ENCODE data around the gene C10orf95.
"Not testable (repeated sequence)": the region's sequence is repeated elsewhere in the genome, so short reads cannot be mapped to it uniquely, and the experiment has no call there.

C10orf95 gene

GRCh38 chr10:102463983-102464382 is 12.6 kb upstream of the C10orf95 start:
- DNase-seq, result no peak

- no peak for DNase-seq
Observed at GRCh38 chr10:102462512-102463054, 11.2 kb upstream of the C10orf95 start.

DNA sequence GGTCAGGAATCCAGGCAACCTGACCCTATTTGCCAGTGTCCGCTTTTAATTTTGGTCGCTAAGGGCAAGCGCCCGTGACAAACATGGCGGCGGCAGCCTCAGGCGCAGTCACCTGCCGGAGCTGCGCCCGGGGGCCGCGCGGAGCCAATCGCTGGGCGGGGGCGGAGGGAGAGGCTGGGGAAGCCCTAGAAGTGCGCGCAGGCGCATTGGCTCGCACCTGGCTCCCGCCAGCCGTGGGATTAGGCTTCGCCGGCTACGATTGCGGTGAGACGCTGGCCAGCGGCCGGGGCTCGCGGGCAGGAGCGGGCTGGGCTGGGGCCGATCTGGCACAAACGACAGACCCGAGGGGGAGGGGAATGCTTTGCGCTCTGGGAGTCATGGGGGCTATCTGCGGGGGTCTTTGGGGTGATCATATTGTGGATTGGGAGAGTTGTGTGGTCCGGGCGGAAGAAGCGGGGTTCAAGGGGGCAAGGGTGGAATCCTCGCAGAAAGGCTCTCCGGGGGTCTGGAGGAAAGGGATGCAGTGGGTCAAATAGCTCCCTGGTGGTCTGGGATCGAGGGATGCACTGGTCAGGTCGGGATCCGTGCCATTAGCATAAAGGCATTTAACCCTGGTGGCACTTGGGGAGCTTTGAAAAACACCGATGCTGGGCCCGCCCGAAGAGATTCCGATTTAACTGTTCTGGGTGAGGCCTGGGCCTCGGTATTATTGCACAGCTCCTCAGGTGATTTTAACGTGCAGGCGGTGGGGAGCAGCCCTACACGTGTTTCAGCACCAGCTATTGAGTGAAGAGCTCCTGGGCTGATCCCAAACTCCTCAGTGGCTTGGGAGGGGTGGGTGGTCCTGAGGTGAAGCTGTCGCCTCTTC is 10.1 kb upstream of the C10orf95 start:
- peak; percentile 85 for DNase-seq

DNA sequence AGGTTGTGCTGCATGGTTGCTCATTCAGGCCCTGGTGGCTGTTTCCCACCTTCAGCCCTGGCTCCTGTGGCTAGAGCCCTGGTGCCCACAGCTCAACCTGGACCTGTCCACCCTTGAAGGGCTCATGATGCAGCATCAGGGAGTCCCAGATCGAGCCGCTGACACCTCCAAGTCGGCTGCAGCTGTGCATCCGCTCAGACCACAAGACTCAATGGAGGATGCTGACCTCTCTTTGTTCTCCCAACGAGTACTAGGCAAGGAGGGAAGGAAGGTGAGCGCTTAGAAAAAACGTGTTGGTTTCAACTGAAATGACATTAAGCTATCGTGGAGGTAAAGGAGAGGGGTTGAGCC is 9.5 kb upstream of the C10orf95 start:
- no peak for DNase-seq

- DNase-seq, result no peak
Observed at GRCh38 chr10:102458656-102459055, 7.3 kb upstream of the C10orf95 start.

GRCh38 chr10:102457591-102458150 is 6.3 kb upstream of the C10orf95 start:
- no peak for DNase-seq

- DNase-seq, result peak; percentile 86
Observed at GRCh38 chr10:102455893-102456471, 4.6 kb upstream of the C10orf95 start.

- DNase-seq, result not testable (repeated sequence)
Observed at GRCh38 chr10:102454662-102455487, 3.5 kb upstream of the C10orf95 start.

GRCh38 chr10:102453502-102453901 is 2.2 kb upstream of the C10orf95 start:
- DNase-seq, result peak; percentile 41

GRCh38 chr10:102452672-102453340 is 1.5 kb upstream of the C10orf95 start:
- DNase-seq, result peak; percentile 91

DNA sequence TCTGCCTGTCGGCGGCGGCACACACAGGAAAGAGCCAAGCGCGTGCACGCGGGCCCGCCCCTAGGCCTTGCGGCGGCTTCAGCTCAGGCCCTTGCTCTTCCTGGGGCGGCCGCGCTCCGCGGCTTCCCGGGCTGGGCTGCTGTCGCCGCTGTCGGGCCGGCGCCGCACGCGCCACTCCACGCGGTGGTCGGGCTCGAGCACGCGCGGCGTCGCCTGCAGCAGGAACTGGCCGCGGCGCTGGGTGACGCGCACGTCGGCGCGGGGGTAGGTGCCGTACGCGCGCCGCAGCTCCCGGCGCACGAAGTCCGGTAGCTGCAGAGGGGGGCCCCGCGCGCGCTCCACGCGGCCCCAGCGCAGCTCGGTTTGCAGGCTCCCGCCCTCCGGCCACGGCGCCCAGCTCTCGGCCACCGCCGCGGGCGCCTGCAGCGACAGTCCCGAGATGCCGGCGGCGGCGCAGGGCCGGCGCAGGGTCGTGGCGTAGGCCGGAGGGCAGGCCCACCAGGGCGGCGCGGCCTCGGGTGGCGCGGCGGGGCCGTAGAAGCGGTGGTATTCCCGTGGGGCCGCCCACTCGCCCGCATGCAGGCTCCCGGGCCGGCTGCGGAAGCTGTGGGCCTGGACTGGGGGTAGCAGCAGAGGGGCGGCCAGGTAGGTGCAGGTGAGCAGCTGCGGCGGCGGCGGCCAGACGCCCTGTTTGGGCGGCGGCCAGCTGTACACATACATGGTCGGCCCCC is 804 bp downstream of the C10orf95 start:
- DNase-seq, result peak; percentile 81

DNA sequence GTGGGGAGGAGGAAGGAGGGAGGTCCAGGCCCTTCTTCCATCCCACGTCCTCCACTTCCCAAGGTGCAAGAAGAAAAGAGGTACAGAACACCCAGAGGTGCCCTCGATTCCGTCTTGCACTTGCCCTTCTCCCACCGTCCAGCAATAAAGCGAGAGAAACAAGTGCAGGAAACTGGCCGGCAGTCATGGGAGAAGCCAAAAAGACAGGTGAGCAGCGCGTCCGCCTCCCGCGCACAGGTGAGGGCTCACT is 1.3 kb downstream of the C10orf95 start:
- no peak for DNase-seq

DNA sequence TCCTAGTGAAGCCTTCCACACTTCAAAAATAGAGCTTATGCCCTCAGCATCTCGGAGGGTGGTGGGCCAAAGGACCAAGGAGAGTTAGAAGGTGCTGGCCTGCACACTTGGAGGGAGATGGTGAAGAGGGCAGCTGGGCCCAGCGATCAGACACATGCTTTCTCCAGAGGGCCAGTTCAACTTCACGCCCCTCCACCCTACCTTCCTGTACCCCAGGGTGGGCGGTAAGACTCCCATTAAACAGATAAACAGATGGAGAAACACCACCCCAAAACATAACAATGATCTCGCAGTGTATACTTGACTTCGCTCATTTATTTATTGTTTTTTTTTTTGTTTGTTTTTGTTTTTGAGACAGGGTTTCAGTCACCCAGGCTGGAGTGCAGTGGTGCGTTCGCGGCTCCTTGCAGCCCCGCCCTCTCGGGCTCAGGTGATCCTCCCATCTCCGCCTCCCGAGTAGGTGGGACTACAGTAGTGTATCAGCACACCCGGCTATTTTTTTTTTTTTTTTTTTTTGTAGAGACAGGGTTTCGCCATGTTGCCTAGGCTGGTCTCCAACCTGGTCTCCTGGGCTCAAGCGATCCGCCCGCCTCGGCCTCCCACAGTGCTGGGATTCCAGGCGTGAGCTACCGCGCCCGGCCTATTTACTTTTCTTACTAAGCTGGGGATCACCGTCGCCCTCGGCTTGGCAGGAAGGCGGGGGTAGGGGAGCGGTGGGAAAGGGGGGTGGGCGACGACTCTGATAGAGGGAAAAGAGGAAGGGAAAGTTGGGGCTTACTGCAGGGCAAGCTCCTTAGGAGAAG is 1.8 kb downstream of the C10orf95 start:
- DNase-seq, result peak; percentile 58

DNA sequence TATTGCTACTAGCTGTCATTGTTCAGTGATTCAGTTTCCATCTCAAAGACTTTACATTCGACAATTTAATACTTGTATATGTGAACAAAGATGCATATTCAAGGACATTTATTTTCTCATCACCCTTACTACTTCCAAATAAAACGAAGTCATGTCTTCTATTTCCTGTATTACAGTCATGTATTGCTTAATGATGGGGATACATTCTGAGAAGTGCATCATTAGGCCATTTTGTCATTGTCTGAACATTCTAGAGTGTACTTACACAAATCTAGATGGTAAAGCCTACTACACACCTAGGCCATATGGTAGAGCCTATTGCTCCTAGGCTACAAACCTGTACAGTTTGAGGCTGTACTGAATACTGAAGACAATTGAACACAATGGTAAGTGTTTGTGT is 6.5 kb downstream of the C10orf95 start:
- no peak for DNase-seq

- no peak for DNase-seq
Observed at GRCh38 chr10:102438374-102438773, 13.0 kb downstream of the C10orf95 start.

DNA sequence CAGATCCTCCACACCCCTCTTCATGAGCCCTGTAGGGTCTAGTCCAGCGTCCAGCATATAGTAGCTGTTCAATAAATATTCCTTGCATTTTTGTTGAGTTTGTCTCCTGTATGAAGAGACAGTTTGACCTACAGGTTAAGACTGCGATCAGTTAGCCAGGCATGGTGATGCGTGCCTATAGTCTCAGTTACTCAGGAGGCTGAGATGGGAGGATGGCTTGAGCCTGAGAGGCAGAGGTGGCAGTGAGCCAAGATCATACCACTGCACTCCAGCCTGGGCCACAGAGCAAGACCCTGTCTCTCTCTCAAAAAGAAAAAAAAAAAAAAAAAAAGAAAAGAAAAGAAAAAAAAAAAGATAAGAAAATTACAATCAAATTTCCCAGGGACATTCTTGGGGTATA is 13.8 kb downstream of the C10orf95 start:
- no peak for DNase-seq

DNA sequence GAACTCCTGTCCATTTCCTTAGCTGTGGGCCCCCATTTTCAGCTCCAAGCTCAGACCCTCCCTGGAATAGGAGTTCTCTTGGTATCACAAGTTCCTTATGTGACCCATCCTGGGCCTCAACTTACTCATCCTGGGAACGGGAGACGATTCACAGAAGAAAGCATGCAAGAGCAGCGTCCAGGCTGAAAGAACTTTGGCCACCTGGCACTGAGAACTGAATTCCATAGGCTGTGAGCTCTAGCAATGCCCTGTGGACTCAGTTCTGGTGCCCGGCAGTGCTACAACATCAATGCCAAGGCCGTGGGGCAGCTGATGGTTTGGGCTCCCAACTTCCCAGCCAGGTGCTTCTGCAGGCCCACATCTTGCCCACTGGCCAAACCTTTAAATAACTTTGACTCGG is 15.0 kb downstream of the C10orf95 start:
- DNase-seq, result no peak

DNA sequence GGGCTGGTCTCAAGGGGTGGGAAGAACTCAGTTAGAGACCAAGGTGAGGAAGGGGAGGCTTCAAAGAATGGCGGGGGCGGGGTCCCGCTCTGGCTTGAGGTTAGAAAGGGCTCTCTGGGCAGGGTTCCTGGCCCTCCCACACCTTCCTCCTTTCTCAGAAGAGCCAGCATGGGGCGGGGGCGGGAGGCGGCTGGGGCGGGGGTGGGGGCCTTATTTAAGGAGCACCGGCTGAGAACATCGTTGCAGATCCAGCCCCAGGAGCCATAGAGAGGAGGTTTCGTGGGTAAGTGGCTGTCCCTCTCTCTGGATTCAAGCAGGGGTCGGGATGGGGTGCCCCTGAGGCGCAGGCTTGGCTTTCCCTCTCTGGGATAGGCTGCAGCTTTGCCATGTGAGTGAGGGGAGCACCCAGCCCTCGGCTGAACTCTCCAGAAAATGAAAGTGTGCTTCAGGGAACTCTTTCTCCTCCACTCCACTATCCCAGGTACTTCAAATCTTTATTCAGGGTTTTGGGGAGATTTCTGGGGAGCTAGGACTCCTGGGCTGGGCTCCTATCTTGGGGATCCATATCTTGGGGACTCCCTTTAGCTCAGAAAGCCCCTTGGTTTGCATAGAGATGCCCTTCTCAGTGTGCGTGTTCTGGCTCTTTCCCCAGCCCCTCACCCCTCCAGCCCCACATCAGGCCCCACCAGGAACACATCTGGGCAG is 15.7 kb downstream of the C10orf95 start:
- peak; percentile 20 for DNase-seq

DNA sequence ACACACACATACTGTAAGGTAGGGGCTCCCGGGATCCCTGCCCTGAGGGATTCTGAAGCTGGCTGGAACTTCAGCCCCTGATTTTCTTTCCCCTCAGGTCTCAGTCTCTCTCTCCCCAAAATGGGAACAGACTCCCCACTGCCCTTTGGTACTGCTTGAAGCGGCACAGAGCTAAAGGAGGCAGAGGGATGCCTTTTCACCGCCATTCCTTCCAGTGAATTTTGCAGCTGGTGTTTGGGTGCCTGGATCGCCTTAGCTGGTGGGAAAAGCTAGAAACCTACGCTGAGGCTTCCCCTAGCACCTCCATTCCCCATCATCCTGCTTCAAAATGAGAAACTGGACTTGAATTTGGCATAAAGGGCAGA is 16.2 kb downstream of the C10orf95 start:
- DNase-seq, result no peak

- peak; percentile 68 for DNase-seq
Observed at GRCh38 chr10:102434394-102435132, 16.8 kb downstream of the C10orf95 start.
